K562 (cell line): ENCODE data around the gene SPDEF. TPM values are rescaled to one million over a fixed set of nuclear protein-coding genes. Genes with fewer than 3 reads are reported as not detected.

ENCODE experiments used
- FOXM1 ChIP-seq, 2 experiments: fragments of 450-650 bp in 1 of 2; sonication (generic) in 1 of 2; formaldehyde crosslinking in 1 of 2; IDR thresholded peaks; 2 replicates each; pipeline versions ENCODE4 v1.6.1 to v1.9.0; 2017 to 2022; ENCODE audit warnings: low read depth in 2 of 2, mild to moderate bottlenecking in 2 of 2, missing genetic modification reagents in 1 of 2, moderate library complexity in 1 of 2
- HBP1 ChIP-seq: fragments of 450-650 bp; formaldehyde crosslinking; IDR thresholded peaks from 2 replicates; pipeline ENCODE4 v1.4.0; 2022; ENCODE audit warnings: missing genetic modification characterization
- MGA ChIP-seq: fragments of 450-650 bp; IDR thresholded peaks from 2 replicates; pipeline ENCODE4 v1.6.1; 2016; ENCODE audit warnings: mild to moderate bottlenecking, moderate library complexity
- THAP12 ChIP-seq: fragments of 250-450 bp; sonication (Bioruptor Pico); IDR thresholded peaks from 2 replicates; pipeline ENCODE4 v1.9.0; 2021; ENCODE audit warnings: mild to moderate bottlenecking, inconsistent platforms
- ZFPM2 ChIP-seq: fragments of 250-450 bp; sonication (Bioruptor Pico); IDR thresholded peaks from 2 replicates; pipeline ENCODE4 v1.5.1; 2022; ENCODE audit warnings: mild to moderate bottlenecking
- ZNF140 ChIP-seq: fragments of 250-450 bp; sonication (Bioruptor Pico); IDR thresholded peaks from 2 replicates; pipeline ENCODE4 v1.8.0; 2021; ENCODE audit warnings: moderate library complexity, mild to moderate bottlenecking, inconsistent platforms
- ZNF143 ChIP-seq: sonication (generic); formaldehyde crosslinking; IDR thresholded peaks from 2 replicates; pipeline ENCODE4 v1.9.0; 2022; ENCODE audit warnings: mild to moderate bottlenecking, missing genetic modification reagents
- polyA plus RNA-seq, 8 experiments: library from polyadenylated mRNA; depleted of rRNA in 4 of 8; stranded (reverse) in 5 of 8; unstranded in 3 of 8; fragments of >200 nt; fragmentation: Nextera tagmentation in 2 of 8; fragmentation: Illumina TruSeq in 1 of 8; extraction: Ambion mirVana in 2 of 8; extraction: Trizol in 1 of 8; gene quantifications; 2 replicates each; pipeline versions ENCODE4 v1.2.1 to v1.2.3, GENCODE V29; 2011 to 2014; ENCODE audit warnings: inconsistent platforms in 1 of 8, missing spikeins in 1 of 8
- total RNA-seq, 7 experiments: library from RNA; depleted of rRNA in 6 of 7; stranded (reverse); fragments of >200 nt in 6 of 7; fragmentation: Illumina TruSeq in 2 of 7; extraction: Trizol in 2 of 7; gene quantifications; 2 replicates each; pipeline versions ENCODE4 v1.2.1 to v1.2.3, GENCODE V29; 2011 to 2021; ENCODE audit warnings: low replicate concordance in 1 of 7
- TF ChIP-seq, protein P1 (sequence below), 2 experiments: IDR thresholded peaks; 2 replicates each; pipeline ENCODE4 v1.6.1; 2011; ENCODE audit warnings: borderline replicate concordance in 1 of 2, control low read depth in 1 of 2, low read depth in 1 of 2, low read length in 1 of 2, mild to moderate bottlenecking in 1 of 2, mixed read lengths in 1 of 2, moderate library complexity in 1 of 2; ENCODE audit not compliant: insufficient read depth in 1 of 2, insufficient read length in 1 of 2, poor library complexity in 1 of 2, severe bottlenecking in 1 of 2; ENCODE audit errors: extremely low read depth in 1 of 2
- TF ChIP-seq, protein P2 (sequence below): fragments of 450-650 bp; IDR thresholded peaks from 2 replicates; pipeline ENCODE4 v1.6.1; 2016

SPDEF gene
- total and polyA plus RNA-seq, 9 of the 15 experiments (the other 6 are each of a cell fraction or from before 2014, with no cell fraction given): 0.04 to 0.12 (median 0.11) TPM; not detected in 5

- TF ChIP-seq MGA (peak; percentile 99), ZNF143 (CRISPR knock-in tag) (no peak), ZFPM2 (no peak), HBP1 (CRISPR knock-in tag) (no peak), THAP12 (CRISPR knock-in tag) (no peak), ZNF140 (CRISPR knock-in tag) (no peak), FOXM1 (IDR thresholded peaks at IDR 0.05; ENCODE audit: low read depth) (no peak), FOXM1 (CRISPR knock-in tag; IDR thresholded peaks at IDR 0.05; ENCODE audit: low read depth) (no peak)
- TF ChIP-seq, protein P1, sequence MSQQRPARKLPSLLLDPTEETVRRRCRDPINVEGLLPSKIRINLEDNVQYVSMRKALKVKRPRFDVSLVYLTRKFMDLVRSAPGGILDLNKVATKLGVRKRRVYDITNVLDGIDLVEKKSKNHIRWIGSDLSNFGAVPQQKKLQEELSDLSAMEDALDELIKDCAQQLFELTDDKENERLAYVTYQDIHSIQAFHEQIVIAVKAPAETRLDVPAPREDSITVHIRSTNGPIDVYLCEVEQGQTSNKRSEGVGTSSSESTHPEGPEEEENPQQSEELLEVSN (IDR thresholded peaks at IDR 0.05; ENCODE audit: borderline replicate concordance in 1 of 2, extremely low read depth in 1 of 2, insufficient read depth in 1 of 2, insufficient read length in 1 of 2, low read depth in 1 of 2, low read length in 1 of 2, poor library complexity in 1 of 2, severe bottlenecking in 1 of 2): peak; percentile 63 to 84
- TF ChIP-seq, protein P2, sequence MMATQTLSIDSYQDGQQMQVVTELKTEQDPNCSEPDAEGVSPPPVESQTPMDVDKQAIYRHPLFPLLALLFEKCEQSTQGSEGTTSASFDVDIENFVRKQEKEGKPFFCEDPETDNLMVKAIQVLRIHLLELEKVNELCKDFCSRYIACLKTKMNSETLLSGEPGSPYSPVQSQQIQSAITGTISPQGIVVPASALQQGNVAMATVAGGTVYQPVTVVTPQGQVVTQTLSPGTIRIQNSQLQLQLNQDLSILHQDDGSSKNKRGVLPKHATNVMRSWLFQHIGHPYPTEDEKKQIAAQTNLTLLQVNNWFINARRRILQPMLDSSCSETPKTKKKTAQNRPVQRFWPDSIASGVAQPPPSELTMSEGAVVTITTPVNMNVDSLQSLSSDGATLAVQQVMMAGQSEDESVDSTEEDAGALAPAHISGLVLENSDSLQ: peak; percentile 32; the same call in 1 of the 2 replicates
Observed at GRCh38 chr6:34491091-34491430, 65.1 kb downstream of the SPDEF start (continued).
